ENCODE measurements around the gene TLCD5.

The TLCD5 gene

DNA sequence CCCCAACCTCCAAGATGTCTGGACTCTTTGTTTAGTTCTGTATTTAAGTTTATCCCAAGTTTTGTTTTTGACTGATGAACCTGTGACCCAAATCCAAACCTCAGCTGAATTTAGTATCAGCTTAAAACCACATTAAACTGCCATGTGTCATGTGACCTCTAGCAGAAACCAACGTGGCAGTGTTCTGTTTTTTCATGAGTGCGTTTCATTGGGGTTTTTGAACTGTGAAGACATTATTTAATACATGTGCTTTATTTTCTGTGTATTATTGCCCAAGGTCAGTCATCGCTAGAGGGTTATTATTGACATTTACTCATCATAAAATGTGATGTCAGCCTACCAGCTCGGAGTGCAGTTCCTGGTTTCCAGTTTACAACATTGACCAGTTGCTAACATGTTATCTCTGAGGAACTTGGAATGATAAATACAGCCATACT, 1.8 kb downstream of the TLCD5 start:
- Histone ChIP-seq H3K9ac (peak overlapping the region; percentile 98), H3K4me2 (peak overlapping the region; percentile 89)

GRCh38 chr11:120327311-120327710, 2.2 kb downstream of the TLCD5 start:
- Histone ChIP-seq H3K4me2 (peak overlapping the region; percentile 89), H3K4me3 (peak overlapping the region; percentile 98), H3K4me1 (peaks cover 42% of the 10 kb centered on the region), H4K20me1 (peaks cover 34% of the 10 kb centered on the region), H3K9me3 (no peaks in the 10 kb centered on the region), H3K27ac (peak overlapping the region; percentile 99), H3K36me3 (peaks cover 45% of the 10 kb centered on the region), H3K9ac (peak overlapping the region; percentile 98), H3K27me3 (no peaks in the 10 kb centered on the region)
- TF ChIP-seq Cebpa-rat (IDR thresholded peaks at IDR 0.05) = no peak

More for the DNA sequence above, 1.8 kb downstream of the TLCD5 start:
- peaks cover 41% of the 10 kb centered on the region for H3K36me3 ChIP-seq
- peaks cover 42% of the 10 kb centered on the region for H3K4me1 ChIP-seq
- no peaks in the 10 kb centered on the region for H3K27me3 ChIP-seq
- H4K20me1 ChIP-seq = peaks cover 30% of the 10 kb centered on the region
- no peak for TF ChIP-seq Cebpa-rat (IDR thresholded peaks at IDR 0.05)
- no peaks in the 10 kb centered on the region for H3K9me3 ChIP-seq
- H3K4me3 ChIP-seq = peak overlapping the region; percentile 98
- peak overlapping the region; percentile 99 for H3K27ac ChIP-seq

DNA sequence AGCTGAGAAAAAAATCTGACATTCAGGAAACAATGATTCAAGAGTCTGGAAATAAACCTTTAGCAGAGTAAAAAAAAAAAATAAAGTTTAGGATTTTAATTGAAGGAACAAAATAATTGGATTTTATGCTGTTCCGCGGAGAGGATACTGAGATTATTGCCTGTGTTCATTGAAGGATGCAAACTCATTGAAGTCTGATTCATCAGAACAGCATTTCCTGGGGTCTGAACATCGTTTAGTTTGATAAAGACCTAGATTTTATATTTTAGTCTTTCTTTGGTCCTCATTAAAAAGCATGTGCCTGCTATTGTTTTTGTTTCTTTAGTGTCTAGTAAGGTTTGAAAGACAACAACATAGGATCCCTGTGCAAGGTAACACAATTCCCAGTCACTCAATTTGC, 4.5 kb downstream of the TLCD5 start:
- Histone ChIP-seq H3K27me3 (no peaks in the 10 kb centered on the region), H3K4me3 (no peak overlapping the region), H3K36me3 (peaks cover 55% of the 10 kb centered on the region), H3K27ac (no peak overlapping the region), H3K4me2 (no peak overlapping the region), H3K9ac (no peak overlapping the region), H3K9me3 (no peaks in the 10 kb centered on the region), H3K4me1 (peaks cover 39% of the 10 kb centered on the region), H4K20me1 (peaks cover 56% of the 10 kb centered on the region)
- TF ChIP-seq Cebpa-rat (IDR thresholded peaks at IDR 0.05) = no peak

DNA sequence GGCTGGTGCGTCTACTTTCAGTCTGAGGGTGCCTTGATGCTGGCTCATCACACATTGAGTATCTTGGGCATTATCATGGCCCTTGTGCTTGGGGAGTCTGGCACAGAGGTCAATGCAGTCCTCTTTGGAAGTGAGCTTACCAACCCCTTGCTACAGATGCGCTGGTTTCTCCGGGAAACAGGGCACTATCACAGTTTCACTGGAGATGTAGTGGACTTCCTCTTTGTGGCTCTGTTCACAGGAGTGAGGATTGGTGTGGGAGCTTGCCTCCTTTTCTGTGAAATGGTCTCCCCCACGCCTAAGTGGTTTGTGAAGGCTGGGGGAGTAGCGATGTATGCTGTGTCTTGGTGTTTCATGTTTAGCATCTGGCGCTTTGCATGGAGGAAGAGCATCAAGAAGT, 4.9 kb downstream of the TLCD5 start:
- Histone ChIP-seq H3K4me3 (no peak overlapping the region), H3K36me3 (peaks cover 55% of the 10 kb centered on the region), H3K4me2 (no peak overlapping the region), H3K9ac (no peak overlapping the region), H3K9me3 (no peaks in the 10 kb centered on the region), H3K27ac (no peak overlapping the region), H4K20me1 (peaks cover 56% of the 10 kb centered on the region), H3K27me3 (no peaks in the 10 kb centered on the region), H3K4me1 (peaks cover 38% of the 10 kb centered on the region)
- TF ChIP-seq Cebpa-rat (IDR thresholded peaks at IDR 0.05) = no peak

DNA sequence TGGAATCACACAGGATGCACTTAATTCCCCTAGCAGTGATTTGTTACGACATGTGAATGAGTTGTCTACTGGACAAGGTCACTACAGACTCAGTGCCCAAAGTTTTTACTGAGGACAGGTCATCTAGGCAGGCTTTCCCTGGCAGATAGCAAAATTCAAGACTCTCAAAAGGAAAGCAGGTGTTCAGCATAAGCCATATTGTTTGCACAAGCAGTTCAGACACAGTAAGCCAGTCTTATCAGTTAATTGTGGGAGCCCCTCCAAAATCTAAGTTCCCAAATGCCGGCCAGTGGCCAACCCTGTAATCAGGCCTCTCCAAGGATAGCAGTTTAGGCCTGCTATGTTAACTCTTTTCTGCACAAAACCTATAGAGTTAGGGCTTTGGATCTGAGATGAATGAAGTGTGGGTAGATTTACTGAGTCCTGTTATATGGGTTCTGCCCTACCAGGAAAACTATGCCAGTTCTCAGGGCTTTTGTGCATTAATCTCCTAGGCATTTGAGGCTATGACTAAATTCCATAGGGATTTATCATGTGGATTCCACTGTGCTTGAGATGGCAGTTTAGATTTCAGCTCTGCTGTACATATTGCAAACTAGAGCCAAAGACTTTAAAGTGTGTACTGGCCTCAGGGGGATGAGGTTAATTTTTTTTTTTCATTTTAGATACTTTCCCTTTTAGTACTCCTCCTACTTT, 6.3 kb downstream of the TLCD5 start:
- no peak overlapping the region for H3K9ac ChIP-seq
- H3K4me3 ChIP-seq = no peak overlapping the region
- H3K36me3 ChIP-seq = peaks cover 55% of the 10 kb centered on the region
- peaks cover 43% of the 10 kb centered on the region for H3K4me1 ChIP-seq
- no peaks in the 10 kb centered on the region for H3K9me3 ChIP-seq
- H3K27ac ChIP-seq = 0 out of 2 replicates have a peak overlapping the region, but pooled peaks have one; percentile 1
- no peak for TF ChIP-seq Cebpa-rat (IDR thresholded peaks at IDR 0.05)
- no peak overlapping the region for H3K4me2 ChIP-seq
- H3K27me3 ChIP-seq = 0 out of 2 replicates have a peak, but pooled peaks cover under 1% of the 10 kb centered on the region
- peaks cover 57% of the 10 kb centered on the region for H4K20me1 ChIP-seq

GRCh38 chr11:120332822-120333716, 8.0 kb downstream of the TLCD5 start:
- Histone ChIP-seq H4K20me1 (peaks cover 73% of the 10 kb centered on the region), H3K4me1 (peaks cover 42% of the 10 kb centered on the region), H3K36me3 (peaks cover 52% of the 10 kb centered on the region), H3K9me3 (no peaks in the 10 kb centered on the region), H3K27me3 (peaks cover 16% of the 10 kb centered on the region), H3K4me2 (no peak overlapping the region), H3K9ac (no peak overlapping the region), H3K27ac (no peak overlapping the region), H3K4me3 (no peak overlapping the region)
- TF ChIP-seq Cebpa-rat (IDR thresholded peaks at IDR 0.05) = no peak

DNA sequence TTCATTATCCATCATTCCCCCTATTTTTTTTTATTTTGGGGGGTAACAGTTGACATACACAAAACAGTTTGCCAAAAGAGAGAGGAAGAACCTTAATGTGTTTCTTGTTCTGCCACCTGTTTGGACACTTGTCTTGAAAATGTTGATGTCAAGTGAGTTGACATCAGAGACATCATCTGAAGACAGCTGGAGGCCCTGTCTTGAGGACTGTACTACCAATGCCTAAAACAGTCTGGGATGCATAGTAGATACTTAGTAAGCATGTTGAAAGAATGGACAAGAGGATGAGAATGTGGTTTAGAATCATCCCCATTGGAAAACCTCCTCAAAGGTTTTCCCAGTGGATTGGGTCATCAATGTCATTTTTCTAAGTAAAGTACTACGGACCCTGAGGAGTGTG, 8.7 kb downstream of the TLCD5 start:
- Histone ChIP-seq H3K4me2 (no peak overlapping the region), H3K36me3 (peaks cover 44% of the 10 kb centered on the region), H3K9me3 (no peaks in the 10 kb centered on the region), H4K20me1 (peaks cover 75% of the 10 kb centered on the region), H3K4me1 (peaks cover 42% of the 10 kb centered on the region), H3K4me3 (no peak overlapping the region), H3K27me3 (peaks cover 24% of the 10 kb centered on the region), H3K27ac (no peak overlapping the region), H3K9ac (no peak overlapping the region)
- TF ChIP-seq Cebpa-rat (IDR thresholded peaks at IDR 0.05) = no peak

- H3K4me2 ChIP-seq = no peak overlapping the region
- peaks cover 79% of the 10 kb centered on the region for H4K20me1 ChIP-seq
- TF ChIP-seq Cebpa-rat (IDR thresholded peaks at IDR 0.05) = no peak
- no peak overlapping the region for H3K9ac ChIP-seq
- peaks cover 43% of the 10 kb centered on the region for H3K4me1 ChIP-seq
- no peaks in the 10 kb centered on the region for H3K9me3 ChIP-seq
- no peak overlapping the region for H3K4me3 ChIP-seq
- H3K27ac ChIP-seq = no peak overlapping the region
- H3K36me3 ChIP-seq = peaks cover 39% of the 10 kb centered on the region
- peaks cover 29% of the 10 kb centered on the region for H3K27me3 ChIP-seq
Observed at GRCh38 chr11:120334332-120334731, 9.2 kb downstream of the TLCD5 start.

DNA sequence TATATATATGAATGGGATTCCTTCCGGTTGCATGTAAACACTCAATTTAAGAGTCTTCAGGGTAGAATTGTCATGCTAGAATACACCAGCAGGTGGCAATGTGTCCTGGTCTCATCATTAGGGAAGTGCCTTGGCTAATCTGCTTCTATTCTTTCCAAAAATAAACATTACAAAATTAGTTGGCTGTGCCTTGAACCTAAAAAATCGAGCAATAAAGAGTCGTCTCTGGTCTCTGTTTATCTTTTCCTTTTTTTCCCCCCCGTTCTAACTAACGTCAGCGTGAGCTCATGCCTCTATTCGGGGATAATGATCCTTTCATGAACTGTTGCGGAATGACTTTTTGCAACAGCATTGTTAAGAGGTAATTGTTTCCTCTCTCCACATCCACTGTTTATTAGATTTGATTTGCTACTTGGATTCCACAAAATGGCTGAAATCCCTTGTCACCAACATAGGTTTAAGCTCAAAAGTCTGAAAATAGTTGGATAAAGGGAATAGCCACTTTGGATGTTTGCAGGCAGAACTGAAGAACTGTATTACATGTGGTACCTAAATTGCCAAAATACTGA, 9.9 kb downstream of the TLCD5 start:
- Histone ChIP-seq H3K9me3 (no peaks in the 10 kb centered on the region), H4K20me1 (peaks cover 81% of the 10 kb centered on the region), H3K36me3 (peaks cover 32% of the 10 kb centered on the region), H3K27ac (no peak overlapping the region), H3K4me3 (peak overlapping the region; percentile 90), H3K4me2 (peak overlapping the region; percentile 86), H3K27me3 (peaks cover 35% of the 10 kb centered on the region), H3K9ac (peak overlapping the region; percentile 87; the same call in 1 of the 2 replicates), H3K4me1 (peaks cover 41% of the 10 kb centered on the region)
- TF ChIP-seq Cebpa-rat (IDR thresholded peaks at IDR 0.05) = no peak

Data from BLaER1 (cell line).